Karpas-422 (cell line): Measurements from ENCODE around the gene PAX2. TPM values are rescaled to one million over a fixed set of nuclear protein-coding genes. Genes with fewer than 3 reads are reported as not detected.
A peak's percentile ranks its signal among the peaks of the same experiment; 100 is the strongest.

Source experiments
- DNase-seq: peaks from one replicate; pipeline ENCODE4 v3.0.0-alpha.2; 2015
- H2AFZ ChIP-seq: fragments of 200-600 bp; sonication (generic); 2 replicates; pipeline ENCODE4 v1.6.1; 2014; ENCODE audit warnings: antibody characterized with exemption, low read length, mixed read lengths
- H3K27ac ChIP-seq: fragments of 200-600 bp; sonication (generic); 2 replicates; pipeline ENCODE4 v1.5.1; 2014; ENCODE audit warnings: mild to moderate bottlenecking, low read length, moderate library complexity
- H3K27me3 ChIP-seq: fragments of 200-600 bp; sonication (generic); 2 replicates; pipeline ENCODE4 v1.6.1; 2014; ENCODE audit warnings: low read length, mixed read lengths
- H3K36me3 ChIP-seq: fragments of 200-600 bp; sonication (generic); 2 replicates; pipeline ENCODE4 v1.6.1; 2014; ENCODE audit warnings: low read length, mixed read lengths; ENCODE audit not compliant: insufficient read depth
- H3K4me1 ChIP-seq: fragments of 200-600 bp; sonication (generic); 2 replicates; pipeline ENCODE4 v1.6.1; 2014; ENCODE audit warnings: mild to moderate bottlenecking, low read length, mixed read lengths
- H3K4me2 ChIP-seq: fragments of 200-600 bp; sonication (generic); 2 replicates; pipeline ENCODE4 v1.6.1; 2014; ENCODE audit warnings: low read length, low read depth, mild to moderate bottlenecking; ENCODE audit not compliant: poor library complexity, severe bottlenecking
- H3K4me3 ChIP-seq: fragments of 200-600 bp; sonication (generic); 2 replicates; pipeline ENCODE4 v1.5.1; 2014; ENCODE audit warnings: mild to moderate bottlenecking, antibody characterized with exemption, low read length, mixed read lengths
- H3K79me2 ChIP-seq: fragments of 200-600 bp; sonication (generic); 2 replicates; pipeline ENCODE4 v1.6.1; 2014; ENCODE audit warnings: mild to moderate bottlenecking, low read length, mixed read lengths
- H3K9ac ChIP-seq: fragments of 200-600 bp; sonication (generic); 2 replicates; pipeline ENCODE4 v1.6.0; 2014; ENCODE audit warnings: low read length
- H3K9me2 ChIP-seq: fragments of 200-600 bp; sonication (generic), shearing (Covaris generic); replicated peaks from 2 replicates; pipeline ENCODE4 v1.6.0; 2014; ENCODE audit warnings: mild to moderate bottlenecking, low read length, moderate library complexity; ENCODE audit not compliant: insufficient read depth
- H3K9me3 ChIP-seq: fragments of 300-700, 200-600 bp; sonication (generic); 2 replicates; pipeline ENCODE4 v1.6.1; 2014; ENCODE audit warnings: low read length, mixed read lengths
- H4K20me1 ChIP-seq: fragments of 200-600 bp; sonication (generic); 2 replicates; pipeline ENCODE4 v1.6.1; 2014; ENCODE audit warnings: mild to moderate bottlenecking, antibody characterized with exemption, low read length, low read depth; ENCODE audit not compliant: insufficient read depth
- total RNA-seq: library from RNA; depleted of rRNA; stranded (reverse); fragments of >200 nt; shearing (Covaris generic); gene quantifications from 2 replicates; pipeline ENCODE4 v1.2.3, GENCODE V29; 2014; ENCODE audit warnings: low replicate concordance

Gene PAX2
- total RNA-seq, 1 experiment from 2014 or later: not detected

DNA sequence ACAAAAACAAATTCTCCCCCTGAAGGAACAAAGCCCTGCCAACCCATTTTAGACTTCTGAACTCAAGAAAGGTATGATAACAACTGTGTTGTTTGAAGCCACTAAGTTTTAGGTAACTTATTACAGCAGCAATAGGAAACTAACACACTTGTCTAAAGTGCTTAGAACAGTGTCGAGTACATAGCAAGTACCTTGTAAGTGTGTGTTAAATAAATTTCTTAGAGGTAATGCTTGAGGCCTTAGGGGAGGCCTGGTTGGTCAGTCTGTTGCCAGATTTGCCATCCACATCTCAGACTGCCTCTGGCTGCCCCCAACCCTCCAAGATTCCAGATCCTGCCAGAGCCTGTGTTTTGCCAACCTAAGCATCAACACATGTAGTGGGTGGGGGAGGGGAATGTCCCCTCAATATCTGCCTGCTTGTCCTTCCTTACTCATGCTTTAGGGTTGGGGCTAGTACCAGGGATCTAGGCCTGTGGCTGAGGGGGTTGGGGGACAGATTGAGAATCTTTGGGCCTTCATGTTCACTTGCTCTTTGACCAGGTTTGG is 27.1 kb upstream of the PAX2 start:
- Histone ChIP-seq H3K4me2 (no peak overlapping the region), H3K27me3 (no peaks in the 10 kb centered on the region), H3K27ac (no peak overlapping the region)

DNA sequence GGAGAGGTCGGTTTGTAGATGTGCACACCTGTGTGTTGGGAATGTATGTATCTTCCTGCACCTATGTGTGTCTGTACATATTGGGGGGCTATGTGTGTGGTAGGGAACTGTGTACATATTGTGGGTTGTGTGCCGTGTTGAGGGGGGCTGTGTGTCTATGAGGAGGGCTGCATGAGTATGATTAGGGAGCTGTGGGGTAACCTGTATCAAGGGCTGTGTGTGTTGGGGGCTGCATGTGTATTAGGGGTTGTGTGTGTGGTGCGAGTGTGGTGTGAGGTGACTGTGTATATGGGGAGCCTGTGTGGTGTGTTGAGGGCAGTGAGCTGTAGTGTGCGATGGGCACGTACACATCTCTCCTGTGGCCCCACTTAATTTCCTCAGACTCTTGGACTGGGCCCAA is 22.2 kb upstream of the PAX2 start:
- H3K79me2 ChIP-seq: no peaks in the 10 kb centered on the region
- no peaks in the 10 kb centered on the region for H3K9me2 ChIP-seq
- no peak for DNase-seq

More for the DNA sequence above, 27.1 kb upstream of the PAX2 start:
- H3K36me3 ChIP-seq: no peaks in the 10 kb centered on the region
- no peaks in the 10 kb centered on the region for H4K20me1 ChIP-seq
- no peak overlapping the region; the same call in 1 of the 2 replicates for H2AFZ ChIP-seq
- H3K79me2 ChIP-seq: no peaks in the 10 kb centered on the region
- DNase-seq: no peak
- H3K9me2 ChIP-seq: no peaks in the 10 kb centered on the region
- no peaks in the 10 kb centered on the region for H3K9me3 ChIP-seq
- no peaks in the 10 kb centered on the region for H3K4me1 ChIP-seq
- no peak overlapping the region for H3K4me3 ChIP-seq
- no peak overlapping the region; the same call in 1 of the 2 replicates for H3K9ac ChIP-seq

DNA sequence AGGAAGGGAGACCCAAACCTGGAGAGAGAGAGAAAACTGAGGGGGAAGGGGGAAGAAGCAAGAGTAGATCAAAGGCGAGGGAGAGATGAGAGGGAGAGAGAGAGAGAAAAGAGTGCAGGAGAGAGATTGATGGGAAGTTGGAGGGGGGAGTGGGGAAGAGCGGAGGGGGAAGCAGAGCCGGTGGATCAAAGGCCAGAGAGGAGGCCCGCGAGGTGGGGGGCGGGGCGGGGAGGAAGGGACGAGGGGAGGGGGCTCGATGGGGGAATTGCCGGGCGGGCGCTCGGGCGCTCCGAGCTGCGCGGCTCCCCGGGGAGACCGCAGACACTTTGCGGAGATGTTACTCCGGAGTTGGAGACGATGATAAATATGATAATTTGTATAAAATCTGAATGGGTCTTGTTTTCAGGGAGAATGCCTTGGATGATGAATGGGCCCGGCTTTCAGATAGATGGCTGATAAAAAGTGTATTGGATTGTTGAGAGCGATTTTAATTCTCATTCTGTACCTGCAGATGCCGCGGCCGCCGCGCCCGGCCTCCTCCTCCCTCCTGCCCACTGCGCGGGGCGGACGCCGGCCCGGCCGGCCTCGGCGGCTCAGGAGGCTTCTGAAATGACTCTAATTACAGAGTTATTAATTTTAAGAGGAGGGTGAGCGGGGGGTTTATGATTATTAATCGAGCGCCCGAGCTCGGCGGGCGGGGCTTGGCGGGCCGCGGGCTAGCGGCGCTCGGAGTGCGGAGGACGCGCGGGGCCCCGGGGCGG is 21.4 kb upstream of the PAX2 start:
- no peaks in the 10 kb centered on the region for H3K27me3 ChIP-seq
- H4K20me1 ChIP-seq: no peaks in the 10 kb centered on the region
- H2AFZ ChIP-seq: no peak overlapping the region
- H3K4me1 ChIP-seq: no peaks in the 10 kb centered on the region
- H3K36me3 ChIP-seq: no peaks in the 10 kb centered on the region
- no peak overlapping the region for H3K27ac ChIP-seq
- no peak overlapping the region for H3K4me3 ChIP-seq
- no peak for DNase-seq
- H3K9me2 ChIP-seq: no peaks in the 10 kb centered on the region
- H3K9me3 ChIP-seq: no peaks in the 10 kb centered on the region
- no peak overlapping the region for H3K9ac ChIP-seq
- no peak overlapping the region for H3K4me2 ChIP-seq
- no peaks in the 10 kb centered on the region for H3K79me2 ChIP-seq

More for the DNA sequence above, 22.2 kb upstream of the PAX2 start:
- H3K4me2 ChIP-seq: no peak overlapping the region
- H2AFZ ChIP-seq: no peak overlapping the region
- H3K4me3 ChIP-seq: no peak overlapping the region
- H3K27ac ChIP-seq: no peak overlapping the region
- H3K27me3 ChIP-seq: no peaks in the 10 kb centered on the region
- H3K36me3 ChIP-seq: no peaks in the 10 kb centered on the region
- no peaks in the 10 kb centered on the region for H3K4me1 ChIP-seq
- H4K20me1 ChIP-seq: no peaks in the 10 kb centered on the region
- H3K9ac ChIP-seq: no peak overlapping the region
- no peaks in the 10 kb centered on the region for H3K9me3 ChIP-seq

DNA sequence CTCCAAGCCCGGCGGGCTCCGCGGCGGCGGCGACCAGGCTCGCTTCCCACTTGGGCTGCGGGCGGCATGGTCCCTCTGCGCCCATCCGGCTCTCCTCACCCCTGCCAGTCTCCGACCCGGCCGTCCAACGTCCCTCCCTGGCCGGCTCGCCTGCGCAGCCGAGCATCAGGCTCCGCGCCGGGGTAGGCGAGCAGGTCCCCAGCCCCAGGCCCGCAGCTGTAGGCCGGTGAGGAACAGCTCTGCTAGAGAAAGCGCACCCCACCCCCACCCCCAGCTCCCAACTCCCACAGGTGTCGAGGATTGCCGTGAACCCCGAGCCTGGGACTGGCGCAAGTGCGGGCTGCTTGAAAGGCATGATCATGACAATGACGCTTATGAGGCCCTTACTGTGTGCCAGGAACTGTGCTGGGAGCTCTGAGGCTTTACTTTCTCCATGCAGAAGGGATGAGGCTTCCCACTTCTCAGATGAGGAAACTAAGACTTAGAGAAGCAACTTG is 20.8 kb upstream of the PAX2 start:
- Histone ChIP-seq H3K79me2 (no peaks in the 10 kb centered on the region), H3K9me3 (no peaks in the 10 kb centered on the region), H3K9ac (no peak overlapping the region), H2AFZ (no peak overlapping the region), H4K20me1 (no peaks in the 10 kb centered on the region), H3K36me3 (no peaks in the 10 kb centered on the region), H3K4me3 (no peak overlapping the region), H3K27me3 (no peaks in the 10 kb centered on the region), H3K27ac (no peak overlapping the region), H3K9me2 (no peaks in the 10 kb centered on the region), H3K4me1 (no peaks in the 10 kb centered on the region), H3K4me2 (no peak overlapping the region)
- DNase-seq: no peak

DNA sequence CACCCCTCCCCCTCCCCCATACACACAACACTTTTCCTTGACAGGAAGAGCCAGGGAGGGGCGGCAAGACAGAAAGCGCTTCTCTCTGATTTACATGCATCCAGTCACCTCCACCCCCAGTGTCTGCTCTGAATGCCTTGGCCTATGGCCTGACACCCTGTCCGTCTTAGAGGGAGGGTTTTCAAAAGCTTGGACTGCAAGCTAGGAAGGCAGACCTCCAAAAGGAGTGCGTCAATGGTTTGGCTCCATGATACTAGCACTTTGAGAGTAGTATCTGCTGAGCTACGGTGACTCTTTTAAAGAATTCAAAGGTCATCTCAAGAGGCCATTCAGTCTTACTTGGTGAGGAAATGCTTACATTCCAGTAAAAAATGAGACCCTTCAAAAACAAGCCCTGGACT is 20.3 kb upstream of the PAX2 start:
- DNase-seq: no peak
- H3K9me2 ChIP-seq: no peaks in the 10 kb centered on the region
- H3K9ac ChIP-seq: no peak overlapping the region
- no peaks in the 10 kb centered on the region for H3K79me2 ChIP-seq
- H3K27ac ChIP-seq: no peak overlapping the region
- H4K20me1 ChIP-seq: no peaks in the 10 kb centered on the region
- H3K4me1 ChIP-seq: no peaks in the 10 kb centered on the region
- H3K4me3 ChIP-seq: no peak overlapping the region
- no peaks in the 10 kb centered on the region for H3K36me3 ChIP-seq
- H2AFZ ChIP-seq: no peak overlapping the region
- no peaks in the 10 kb centered on the region for H3K27me3 ChIP-seq
- H3K4me2 ChIP-seq: no peak overlapping the region
- H3K9me3 ChIP-seq: no peaks in the 10 kb centered on the region

DNA sequence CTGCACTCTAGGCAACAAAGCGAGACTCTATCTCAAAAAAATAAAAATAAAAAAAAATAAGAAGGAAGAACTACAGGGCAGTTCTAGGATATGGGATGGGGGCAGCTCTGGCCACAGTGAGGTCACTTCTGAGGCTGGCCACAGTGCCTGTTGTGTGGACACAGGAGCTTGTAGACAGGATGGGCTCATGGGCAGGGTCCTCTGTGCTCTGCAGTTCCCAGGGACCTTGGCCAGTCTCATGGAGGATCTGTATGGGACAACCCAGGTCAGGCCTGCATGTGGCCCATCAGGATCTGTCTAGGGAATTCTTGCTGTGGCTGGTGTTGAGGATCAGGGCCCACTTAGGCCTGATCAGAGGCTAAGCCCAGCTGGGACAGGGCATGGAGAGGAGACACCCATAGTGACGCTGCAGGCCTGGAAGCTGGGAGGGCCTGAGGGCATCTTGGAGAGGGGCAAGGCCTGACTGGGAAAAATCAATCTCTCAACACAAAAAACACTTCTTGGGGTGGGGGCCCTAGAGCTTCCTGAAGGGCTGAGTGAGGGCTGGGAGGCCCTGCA is 19.4 kb upstream of the PAX2 start:
- no peak for DNase-seq
- Histone ChIP-seq H3K27ac (no peak overlapping the region), H3K9ac (no peak overlapping the region), H3K4me3 (no peak overlapping the region), H3K4me1 (no peaks in the 10 kb centered on the region), H3K9me2 (no peaks in the 10 kb centered on the region), H3K4me2 (no peak overlapping the region), H4K20me1 (no peaks in the 10 kb centered on the region), H3K27me3 (no peaks in the 10 kb centered on the region), H3K36me3 (no peaks in the 10 kb centered on the region), H2AFZ (no peak overlapping the region), H3K79me2 (no peaks in the 10 kb centered on the region), H3K9me3 (no peaks in the 10 kb centered on the region)

DNA sequence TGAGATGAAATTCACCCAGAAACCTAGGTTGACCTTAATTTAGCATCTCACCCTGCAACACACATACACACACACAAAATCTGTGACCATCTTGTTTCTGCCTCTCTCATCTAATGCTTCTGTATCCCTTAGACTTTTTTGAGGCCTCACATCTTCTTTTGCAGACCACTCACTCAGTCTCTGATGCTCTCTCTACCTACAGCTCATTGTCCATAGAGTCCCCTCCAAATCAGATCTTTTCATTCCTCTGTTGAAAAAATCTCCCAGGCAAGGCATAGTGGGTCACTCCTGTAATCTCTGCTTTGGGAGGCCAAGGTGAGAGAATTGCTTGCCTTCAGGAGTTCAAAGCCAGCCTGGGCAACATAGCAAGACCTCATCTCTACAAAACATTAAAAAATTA is 17.6 kb upstream of the PAX2 start:
- no peaks in the 10 kb centered on the region for H3K79me2 ChIP-seq
- H3K27ac ChIP-seq: no peak overlapping the region
- no peaks in the 10 kb centered on the region for H3K36me3 ChIP-seq
- DNase-seq: no peak
- no peak overlapping the region for H3K4me2 ChIP-seq
- no peak overlapping the region for H3K4me3 ChIP-seq
- no peaks in the 10 kb centered on the region for H3K27me3 ChIP-seq
- no peaks in the 10 kb centered on the region for H3K9me2 ChIP-seq
- no peaks in the 10 kb centered on the region for H4K20me1 ChIP-seq
- no peak overlapping the region for H2AFZ ChIP-seq
- no peaks in the 10 kb centered on the region for H3K4me1 ChIP-seq
- H3K9ac ChIP-seq: no peak overlapping the region
- no peaks in the 10 kb centered on the region for H3K9me3 ChIP-seq

DNA sequence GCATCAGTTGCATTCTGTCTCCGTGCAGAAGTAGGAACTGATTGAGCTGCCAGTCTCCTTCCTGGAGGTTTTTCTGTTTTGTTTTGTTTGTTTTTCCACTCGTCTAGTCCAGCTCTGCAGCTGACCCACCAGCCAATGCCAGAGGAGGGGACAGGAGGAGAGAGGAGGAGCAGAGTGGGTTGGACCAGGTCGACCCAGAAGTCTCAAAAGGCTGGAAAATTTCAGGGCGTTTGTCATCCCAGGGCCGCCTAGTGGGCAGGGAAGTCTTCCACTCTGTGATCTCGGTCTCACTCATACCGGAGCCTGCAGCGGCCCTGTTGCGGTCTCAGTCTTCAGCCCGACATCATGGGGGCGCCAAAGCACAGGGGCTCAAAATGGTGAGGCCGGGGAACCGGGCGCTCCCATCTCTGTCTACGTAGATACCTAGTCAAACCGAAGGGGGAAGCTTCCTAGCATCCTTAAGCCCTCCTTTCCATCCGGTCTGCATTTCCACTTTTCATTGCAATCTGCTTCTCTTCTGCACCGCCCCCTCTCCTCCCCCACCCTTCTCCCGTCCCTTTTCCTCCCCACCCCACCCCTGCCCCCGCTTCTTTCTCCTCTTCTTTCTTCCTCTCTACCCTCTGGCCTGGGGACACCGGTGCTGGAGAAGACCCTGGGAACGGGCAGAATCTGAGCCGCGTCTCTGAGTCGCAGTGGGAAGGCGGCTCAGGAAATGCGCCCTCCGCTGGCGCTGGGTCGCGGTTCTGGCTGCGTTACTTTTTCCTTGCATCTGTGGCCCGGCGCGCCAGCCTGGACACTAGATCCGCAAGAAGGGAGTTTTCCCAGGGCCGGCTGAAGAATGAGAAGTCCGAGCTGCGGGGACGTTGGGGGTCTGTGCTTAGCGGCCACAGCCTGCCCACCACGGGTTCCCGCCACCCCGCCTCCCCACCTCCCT is 16.2 kb upstream of the PAX2 start:
- no peak overlapping the region for H3K9ac ChIP-seq
- no peaks in the 10 kb centered on the region for H3K79me2 ChIP-seq
- H3K9me2 ChIP-seq: no peaks in the 10 kb centered on the region
- H3K4me1 ChIP-seq: peaks cover 9% of the 10 kb centered on the region
- no peak overlapping the region for H3K4me2 ChIP-seq
- H4K20me1 ChIP-seq: no peaks in the 10 kb centered on the region
- no peak overlapping the region for H3K27ac ChIP-seq
- peak; percentile 77 for DNase-seq
- H3K27me3 ChIP-seq: no peaks in the 10 kb centered on the region
- no peak overlapping the region for H3K4me3 ChIP-seq
- H2AFZ ChIP-seq: no peak overlapping the region
- no peaks in the 10 kb centered on the region for H3K9me3 ChIP-seq
- no peaks in the 10 kb centered on the region for H3K36me3 ChIP-seq
